Measurements from ENCODE around the gene LZTS2. TPM values are rescaled to one million over a fixed set of nuclear protein-coding genes. Genes with fewer than 3 reads are reported as not detected.

LZTS2 gene
- total and polyA plus RNA-seq, 2 experiments from 2014 or later, result 27.6 to 88.3 TPM

- peak; percentile 84 for DNase-seq (ENCODE audit: low spot score)
Measured at GRCh38 chr10:101031796-101032636, 32.4 kb downstream of the LZTS2 start.

More at GRCh38 chr10:101031796-101032636, 32.4 kb downstream of the LZTS2 start:
- Mint-ChIP-seq H3K4me1 (peaks cover 26% of the 10 kb centered on the region), H3K9me3 (no peaks in the 10 kb centered on the region), H3K4me3 (peak overlapping the region; percentile 65), H3K36me3 (ENCODE audit: low read depth) (no peaks in the 10 kb centered on the region; the same call in 2 of the 3 replicates), H3K27me3 (ENCODE audit: insufficient read depth, low read depth, poor library complexity) (peaks cover 50% of the 10 kb centered on the region), H3K27ac (no peak overlapping the region)
- H3K36me3 ChIP-seq (ENCODE audit: insufficient read depth), result no peaks in the 10 kb centered on the region
- H3K4me2 ChIP-seq, result peak overlapping the region; percentile 100
- H3K9me2 ChIP-seq (ENCODE audit: insufficient read depth), result no peaks in the 10 kb centered on the region
- H3K27ac ChIP-seq (ENCODE audit: low read depth), result no peak overlapping the region
- no peaks in the 10 kb centered on the region for H3F3A ChIP-seq (replicated peaks; ENCODE audit: low read depth)
- H3K27me3 ChIP-seq (ENCODE audit: insufficient read depth), result peaks cover 63% of the 10 kb centered on the region
- no peaks in the 10 kb centered on the region for H3K79me2 ChIP-seq (replicated peaks; ENCODE audit: insufficient read depth)
- peak; percentile 47 for ATAC-seq
- peak overlapping the region; percentile 87 for H3K4me3 ChIP-seq
- no peak for TF ChIP-seq POLR2AphosphoS5 (IDR thresholded peaks at IDR 0.05; ENCODE audit: low read depth)
- TF ChIP-seq CREB1 (CRISPR knock-in tag; IDR thresholded peaks at IDR 0.05; ENCODE audit: low read depth), result no peak; the same call in 1 of the 2 replicates
- TF ChIP-seq JUNB (IDR thresholded peaks at IDR 0.05; ENCODE audit: unreplicated experiment), result no peak
- TF ChIP-seq EZH2 (IDR thresholded peaks at IDR 0.05; ENCODE audit: low read depth, unreplicated experiment), result no peak
- no peak for TF ChIP-seq REST (IDR thresholded peaks at IDR 0.05; ENCODE audit: unreplicated experiment)
- no peak for TF ChIP-seq ZNF462 (CRISPR knock-in tag; IDR thresholded peaks at IDR 0.05)
- no peak for TF ChIP-seq CTCF (conservative IDR thresholded peaks at IDR 0.05; ENCODE audit: low read depth in 2 of 2)
- no peak for TF ChIP-seq EZH2phosphoT487 (IDR thresholded peaks at IDR 0.05; ENCODE audit: unreplicated experiment)
- TF ChIP-seq ZNF114 (CRISPR knock-in tag; IDR thresholded peaks at IDR 0.05), result no peak
- TF ChIP-seq NANOG (IDR thresholded peaks at IDR 0.05; ENCODE audit: borderline replicate concordance), result no peak
- no peak for TF ChIP-seq ETS1 (IDR thresholded peaks at IDR 0.05)
- no peak for TF ChIP-seq STAT1 (IDR thresholded peaks at IDR 0.05; ENCODE audit: unreplicated experiment)
- peaks cover 27% of the 10 kb centered on the region; the same call in 1 of the 2 replicates for H3K4me1 ChIP-seq (ENCODE audit: insufficient read depth)
- H4K20me1 ChIP-seq (replicated peaks; ENCODE audit: insufficient read depth), result no peaks in the 10 kb centered on the region; the same call in 1 of the 2 replicates
- peak overlapping the region; percentile 99 for H2AFZ ChIP-seq
